T47D (cell line): Measurements from ENCODE around the gene TUBB1.

Experiments
- DNase-seq, 2 experiments: peaks; one replicate each; pipeline versions ENCODE4 v3.0.0 to v3.0.0-alpha.2; 2011 to 2012; ENCODE audit warnings: low read depth in 1 of 2, low spot score in 1 of 2
- JUND ChIP-seq: IDR thresholded peaks from 2 replicates; pipeline ENCODE4 v1.6.1; 2012; ENCODE audit warnings: low read depth
- in situ Hi-C: cut with HindIII; loops from 2 replicates; pipeline ENCODE4 v1.10.0; 2016; ENCODE audit warnings: low sequenced_read_pairs, low pct_unique_long_range_greater_than_20kb

The TUBB1 gene

GRCh38 chr20:59003836-59004492 lies 15.3 kb upstream of the TUBB1 start:
- in situ Hi-C loops = no loop called here
- DNase-seq = no peak
- no peak for TF ChIP-seq JUND

- in situ Hi-C loops = no loop called here
- DNase-seq = no peak
- no peak for TF ChIP-seq JUND
Observed at GRCh38 chr20:59004493-59004762, 14.8 kb upstream of the TUBB1 start.

GRCh38 chr20:59004763-59005522 lies 14.3 kb upstream of the TUBB1 start:
- no peak for DNase-seq
- in situ Hi-C loops = no loop called here
- no peak for TF ChIP-seq JUND

- no peak for DNase-seq
- in situ Hi-C loops = no loop called here
- no peak for TF ChIP-seq JUND
Observed at GRCh38 chr20:59005523-59006166, 13.6 kb upstream of the TUBB1 start.

- TF ChIP-seq JUND = no peak
- in situ Hi-C loops = no loop called here
- DNase-seq = no peak
Observed at GRCh38 chr20:59006167-59006863, 12.9 kb upstream of the TUBB1 start.

- peak; percentile 69 to 91 for DNase-seq
Observed at GRCh38 chr20:59006864-59007664, 12.2 kb upstream of the TUBB1 start, which contains the start of gene CTSZ. Gene CTSZ (minus strand): TSS chr20:59007254. CDS start chr20:59007128, 126 bp downstream.

GRCh38 chr20:59007665-59008511 lies 11.3 kb upstream of the TUBB1 start:
- TF ChIP-seq JUND = no peak
- in situ Hi-C loops = no loop called here
- DNase-seq = no peak

More at GRCh38 chr20:59006864-59007664, 12.2 kb upstream of the TUBB1 start, which contains the start of gene CTSZ:
- in situ Hi-C loops = no loop called here
- no peak for TF ChIP-seq JUND

- DNase-seq = no peak
- no peak for TF ChIP-seq JUND
- in situ Hi-C loops = no loop called here
Observed at GRCh38 chr20:59008715-59009336, 10.4 kb upstream of the TUBB1 start.

GRCh38 chr20:59010321-59010994 lies 8.8 kb upstream of the TUBB1 start:
- DNase-seq = peak in 1 of 2 experiments; percentile 87
- in situ Hi-C loops = no loop called here
- no peak for TF ChIP-seq JUND
